NCI-H1417 (cell line): Measurements from ENCODE around the gene KCNB1.

ENCODE experiments used
- DNase-seq, 3 experiments: peaks; one replicate each; lab custom pipeline; 2025; lab: John Stamatoyannopoulos, UW

Gene KCNB1

DNA sequence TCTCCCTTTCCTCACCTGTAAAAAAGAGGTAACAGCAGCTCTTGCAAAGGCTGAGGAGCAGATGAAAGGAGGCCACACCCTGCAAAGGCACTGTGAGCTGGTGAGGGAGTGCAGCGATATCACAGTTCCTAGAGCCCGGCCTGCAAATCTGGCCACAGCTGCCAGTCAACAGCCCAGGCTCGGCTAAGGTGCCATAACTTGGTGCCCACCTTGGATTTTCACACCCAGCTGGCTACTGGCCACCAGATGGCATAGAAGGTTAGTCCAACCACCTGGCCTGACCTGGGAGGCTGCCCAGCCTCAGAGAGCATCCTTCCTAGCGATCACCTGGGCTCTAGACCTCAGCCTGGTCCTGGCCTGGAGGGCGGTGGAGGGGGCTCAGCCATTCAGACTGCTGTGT, 46.8 kb downstream of the KCNB1 start:
- DNase-seq: peak in 2 of 3 experiments; percentile 13 to 44

DNA sequence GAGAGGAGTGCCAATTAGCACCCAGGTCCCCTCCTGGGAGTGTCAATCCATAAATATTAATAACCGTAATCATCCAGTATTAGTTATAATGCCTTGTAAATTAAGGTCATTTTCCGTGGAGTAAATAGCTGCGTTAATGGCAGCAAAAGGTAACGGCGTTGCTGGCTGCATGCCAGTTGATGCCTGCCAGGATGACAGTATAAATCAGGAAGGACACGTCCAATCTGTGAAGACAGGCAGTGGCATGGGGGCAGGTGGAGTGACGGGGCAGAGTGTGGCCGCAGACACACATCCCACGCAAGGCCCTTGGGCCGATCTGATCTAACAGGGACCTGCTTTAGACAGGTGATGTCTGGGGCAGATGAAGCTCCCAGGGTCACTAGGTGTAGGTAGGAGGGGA, 49.1 kb downstream of the KCNB1 start:
- DNase-seq: peak in 2 of 3 experiments; percentile 89 to 99

DNA sequence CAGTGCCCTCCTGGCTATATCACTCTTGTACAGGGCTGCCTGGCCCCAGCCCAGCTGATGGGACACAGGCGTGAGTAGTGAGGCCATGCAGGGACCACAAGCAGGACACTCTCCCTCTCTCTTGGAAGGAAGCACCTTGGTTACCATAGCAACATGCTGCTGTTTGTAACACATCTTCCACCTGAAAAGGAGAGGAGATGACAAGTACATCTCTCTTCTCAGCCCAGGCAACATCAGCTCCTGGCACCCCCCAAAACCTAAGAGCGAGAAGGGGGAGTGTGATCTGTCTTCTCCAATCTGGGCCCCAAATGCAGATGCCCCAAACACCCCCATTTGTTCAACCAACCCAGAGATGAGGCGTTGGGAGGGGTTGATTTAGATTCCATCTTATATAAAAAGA, 49.9 kb downstream of the KCNB1 start:
- DNase-seq: peak in 2 of 3 experiments; percentile 39 to 74

DNA sequence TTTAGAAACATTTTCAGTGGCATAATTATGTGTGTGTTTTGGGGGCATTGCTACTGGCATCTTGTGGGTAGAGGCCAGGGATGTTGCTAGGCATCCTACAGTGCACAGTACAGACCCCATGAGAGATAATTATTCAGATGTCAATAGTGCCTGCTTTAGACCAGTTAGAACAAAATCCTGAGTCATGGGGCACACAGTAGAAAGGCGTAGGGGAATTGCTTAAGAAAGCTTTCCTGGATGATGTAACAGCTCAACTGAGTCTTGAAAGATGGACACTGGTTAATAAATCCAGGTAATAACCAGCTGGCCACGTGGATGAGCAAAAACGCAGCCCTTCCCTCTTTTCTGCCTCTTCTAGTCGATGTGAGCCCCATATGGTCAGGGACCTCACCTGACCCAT, 51.1 kb downstream of the KCNB1 start:
- DNase-seq: peak in 1 of 3 experiments; percentile 15

DNA sequence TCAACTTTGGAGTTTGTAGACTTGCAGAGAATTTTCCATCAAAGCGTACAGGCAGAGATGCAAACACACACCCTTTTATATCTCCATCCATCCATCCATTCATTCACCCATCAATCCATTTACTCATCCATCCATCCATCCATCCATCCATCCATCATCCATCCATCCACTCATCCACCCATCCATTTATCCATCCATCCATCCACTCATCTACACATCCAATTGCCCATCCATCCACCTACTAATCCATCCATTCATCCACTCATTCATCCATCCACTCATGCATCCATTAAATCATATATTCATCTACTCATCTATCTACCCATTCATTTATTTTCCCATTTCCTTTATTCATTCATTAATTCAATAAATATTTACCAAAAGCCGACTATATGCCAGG, 52.1 kb downstream of the KCNB1 start:
- DNase-seq: no peak

DNA sequence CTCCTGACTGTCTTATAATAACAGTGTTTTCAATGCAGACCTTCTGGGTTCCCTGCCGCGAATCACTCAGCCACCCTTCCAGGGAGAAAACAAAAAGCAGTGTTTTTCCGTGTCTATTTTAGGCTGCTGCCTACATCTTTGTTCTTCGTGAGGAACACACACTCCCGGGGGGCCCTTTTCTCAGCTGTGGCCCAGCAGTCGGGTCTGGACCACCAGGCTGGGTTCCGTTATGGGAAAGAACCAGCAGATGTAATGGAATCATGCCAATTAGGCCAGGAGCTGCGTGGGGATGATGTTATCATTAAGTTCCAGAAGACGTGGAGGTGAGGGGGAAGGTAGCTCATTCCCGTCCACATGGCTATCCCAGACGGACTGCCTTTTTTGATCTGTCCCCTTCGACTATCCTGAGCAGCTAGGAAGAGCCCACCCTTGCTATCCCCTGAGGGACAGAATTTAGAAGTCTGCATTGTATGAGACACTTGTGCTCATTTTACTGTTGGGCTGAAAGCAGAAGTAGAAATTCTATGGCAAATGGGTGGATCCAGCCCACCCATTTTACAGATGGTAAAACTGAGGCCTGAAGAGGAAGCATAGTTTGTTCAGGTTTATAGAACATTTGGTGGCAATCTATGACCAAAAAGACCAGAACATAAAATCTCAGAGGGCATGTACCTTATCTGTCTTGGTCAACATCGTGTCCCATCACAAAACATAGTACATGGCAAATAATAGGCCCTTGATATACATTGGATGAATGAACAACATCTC, 54.5 kb downstream of the KCNB1 start:
- DNase-seq: no peak

DNA sequence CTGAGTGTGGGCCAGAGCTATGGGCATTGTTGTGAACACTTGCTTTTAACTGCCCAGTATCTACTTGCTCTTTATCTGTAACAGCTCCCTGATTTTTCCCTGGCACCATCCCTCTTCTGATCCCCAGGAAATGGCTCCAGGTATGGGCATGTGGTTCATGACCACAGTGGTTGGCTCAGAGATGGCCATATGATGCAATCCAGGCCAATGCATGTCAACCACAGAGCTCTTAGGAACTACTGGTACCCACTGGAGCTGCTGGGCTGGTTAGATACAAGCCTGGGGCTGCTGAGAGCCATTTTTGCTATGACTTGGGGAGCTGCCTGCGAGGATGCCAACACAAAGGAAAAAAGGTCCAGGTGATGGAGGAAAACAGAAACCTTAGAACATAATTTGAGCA, 55.6 kb downstream of the KCNB1 start:
- no peak for DNase-seq

DNA sequence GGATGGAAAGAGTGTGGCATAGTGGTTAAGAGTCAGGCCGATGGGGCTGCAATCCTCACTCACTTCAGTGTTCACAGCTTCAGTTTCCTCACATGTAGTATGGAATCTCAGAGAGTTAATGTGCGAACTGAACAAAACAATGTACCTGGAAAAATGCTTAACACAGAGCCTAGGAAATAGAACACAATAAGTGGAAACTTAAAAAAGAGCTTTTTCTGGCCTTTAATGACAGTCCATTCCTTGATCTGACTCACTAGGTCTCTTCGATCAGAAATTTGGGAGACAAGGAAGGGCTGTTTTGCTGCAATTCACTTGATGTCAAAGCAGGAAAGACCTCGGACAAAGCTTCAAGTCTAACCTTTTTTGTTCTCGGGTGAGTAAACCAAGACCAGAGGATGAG, 56.1 kb downstream of the KCNB1 start:
- no peak for DNase-seq

DNA sequence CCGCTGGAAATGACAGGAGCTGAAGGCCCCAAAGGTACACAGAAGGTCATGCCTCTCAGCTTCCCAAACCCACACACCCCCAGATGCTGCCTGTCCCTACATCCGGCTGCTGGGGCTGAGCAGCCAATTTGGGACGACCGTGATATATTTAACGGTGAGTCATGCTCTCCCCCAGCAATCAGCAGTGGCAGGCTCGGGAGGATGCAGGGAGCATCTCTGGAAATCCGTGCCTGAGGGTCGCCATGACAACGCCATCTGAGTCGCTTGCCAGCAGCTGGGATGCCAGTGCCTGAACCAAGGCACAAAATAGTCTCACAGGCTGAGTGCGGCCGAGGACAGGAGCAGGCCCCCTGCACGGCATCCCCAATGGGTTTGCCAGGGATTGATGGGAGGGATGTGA, 57.9 kb downstream of the KCNB1 start:
- peak in 2 of 3 experiments; percentile 70 to 91 for DNase-seq

DNA sequence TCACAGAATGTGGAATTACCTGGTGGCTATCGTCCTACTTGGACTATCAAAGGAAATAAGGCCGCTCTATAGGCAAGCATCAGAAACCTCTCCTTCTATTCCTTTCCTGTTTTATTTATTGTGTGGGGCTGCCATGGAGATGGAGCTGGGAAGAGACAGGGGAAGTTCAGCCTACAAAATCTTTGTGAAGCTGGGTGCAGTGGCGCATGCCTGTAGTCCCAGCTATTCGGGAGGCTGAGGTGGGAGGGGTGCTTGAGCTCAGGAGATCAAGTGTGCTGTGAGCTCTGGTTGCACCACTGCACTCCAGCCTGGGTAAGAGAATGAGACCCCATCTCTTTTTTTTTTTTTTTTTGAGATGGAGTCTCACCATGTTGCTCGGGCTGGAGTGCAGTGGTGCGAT, 60.3 kb downstream of the KCNB1 start:
- no peak for DNase-seq

DNA sequence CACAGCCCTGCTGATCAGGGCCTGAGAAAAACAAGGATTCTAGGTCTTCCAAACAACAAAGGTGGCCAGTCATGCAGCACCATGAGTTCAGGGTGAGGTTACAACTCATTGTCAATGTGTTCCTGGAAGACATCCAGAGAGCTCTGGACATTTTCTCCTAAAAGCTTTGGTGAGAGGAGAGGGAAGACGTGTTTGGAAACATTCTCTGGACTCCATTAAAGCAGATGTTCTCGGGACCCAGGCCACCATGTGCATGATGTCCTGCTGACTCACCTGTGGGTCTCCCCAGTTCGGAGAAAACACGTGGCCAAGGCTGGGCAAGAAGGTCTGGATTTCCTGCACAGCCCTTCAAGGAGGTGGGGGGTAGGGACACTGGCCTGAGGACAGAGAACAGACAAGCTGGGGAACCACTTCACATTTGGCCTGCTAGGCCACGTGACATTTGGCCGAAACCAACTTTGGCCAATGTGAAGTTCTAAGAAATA, 61.6 kb downstream of the KCNB1 start:
- DNase-seq: no peak

DNA sequence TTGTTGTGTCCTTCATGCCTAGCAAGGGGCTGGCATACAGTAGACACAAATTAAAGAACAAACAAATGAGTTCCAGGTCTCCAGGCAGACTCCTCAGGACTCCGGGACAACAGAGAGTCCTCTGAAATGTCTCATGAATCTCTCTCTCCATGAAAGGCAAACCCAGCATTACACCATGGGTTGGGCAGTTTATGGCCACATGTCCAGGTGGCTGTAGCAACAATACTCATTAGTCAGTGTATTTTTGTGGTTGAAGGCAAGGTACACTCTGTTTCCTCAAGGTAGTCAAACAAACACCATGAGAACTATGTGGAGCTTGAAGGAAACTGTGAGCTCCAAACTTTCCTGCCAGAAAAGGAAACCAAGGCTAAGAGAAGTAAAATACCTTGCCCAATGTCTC, 62.2 kb downstream of the KCNB1 start:
- DNase-seq: no peak

DNA sequence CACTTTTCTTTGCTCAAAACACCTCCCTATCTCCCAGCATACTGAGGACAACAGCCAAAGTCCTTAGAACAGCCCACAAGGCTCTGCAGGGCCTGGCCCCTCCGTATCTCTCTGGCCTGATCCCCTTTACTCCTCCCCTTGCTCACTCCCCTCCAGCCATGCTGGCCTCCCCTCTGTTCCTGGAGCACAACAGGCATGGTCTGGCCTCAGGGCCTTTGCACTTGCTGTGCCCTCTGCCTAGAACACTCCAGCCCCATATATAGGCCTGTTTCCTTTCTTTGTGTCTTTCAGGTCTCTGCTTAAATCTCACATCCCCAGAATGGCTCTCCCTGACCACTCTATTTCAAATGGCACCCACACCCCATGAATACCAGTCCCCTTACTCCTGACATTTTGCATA, 62.7 kb downstream of the KCNB1 start:
- no peak for DNase-seq

DNA sequence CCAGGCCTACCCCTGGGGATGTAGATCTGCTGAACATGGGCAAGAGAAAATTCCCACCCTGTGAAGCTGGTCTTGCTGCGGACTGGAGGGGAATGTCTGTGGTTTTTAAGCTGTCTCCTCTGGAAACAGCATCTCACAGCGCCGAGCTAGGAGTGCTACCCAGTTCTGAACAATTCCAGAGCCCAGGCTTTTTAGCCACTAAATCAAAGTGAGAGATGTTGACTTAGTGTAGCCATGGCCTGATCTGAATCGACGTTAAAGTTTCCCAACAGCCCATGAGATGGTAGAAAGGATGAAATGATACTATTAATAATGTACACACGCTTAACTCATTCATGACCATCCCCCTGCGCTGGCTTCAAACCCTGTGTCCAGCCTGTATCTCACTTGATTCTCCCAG, 63.7 kb downstream of the KCNB1 start:
- no peak for DNase-seq

DNA sequence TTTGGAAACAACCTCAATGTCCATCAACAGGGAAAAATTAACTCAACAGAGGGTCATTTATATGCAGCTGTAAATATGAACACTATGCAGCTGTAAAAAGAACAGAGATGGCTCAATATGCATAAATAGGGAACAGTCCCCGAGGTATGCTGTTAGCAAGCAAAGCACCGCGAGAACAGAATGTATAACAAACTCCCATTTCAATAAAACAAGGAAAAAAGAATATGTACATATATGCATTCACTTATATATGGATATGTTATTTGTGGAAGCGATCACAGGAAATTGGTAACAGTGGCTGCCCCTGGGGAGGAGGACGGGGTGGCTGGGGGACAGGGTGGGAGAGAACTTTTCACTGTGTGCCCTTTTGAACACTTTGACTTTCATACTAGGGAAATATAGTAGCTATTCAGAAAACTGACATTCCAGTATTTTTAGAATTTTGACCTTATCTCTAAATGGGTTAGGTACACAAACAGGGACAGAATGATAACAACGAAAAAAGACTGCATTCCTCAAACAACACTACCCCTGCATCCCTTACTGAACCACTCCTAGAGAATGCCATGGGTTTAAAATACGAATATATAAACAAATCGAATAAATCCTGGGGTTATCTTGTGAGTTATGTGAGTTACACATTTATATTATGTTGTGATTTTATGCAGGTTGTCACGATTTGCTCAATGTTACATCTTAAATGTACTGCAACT, 64.5 kb downstream of the KCNB1 start:
- no peak for DNase-seq

DNA sequence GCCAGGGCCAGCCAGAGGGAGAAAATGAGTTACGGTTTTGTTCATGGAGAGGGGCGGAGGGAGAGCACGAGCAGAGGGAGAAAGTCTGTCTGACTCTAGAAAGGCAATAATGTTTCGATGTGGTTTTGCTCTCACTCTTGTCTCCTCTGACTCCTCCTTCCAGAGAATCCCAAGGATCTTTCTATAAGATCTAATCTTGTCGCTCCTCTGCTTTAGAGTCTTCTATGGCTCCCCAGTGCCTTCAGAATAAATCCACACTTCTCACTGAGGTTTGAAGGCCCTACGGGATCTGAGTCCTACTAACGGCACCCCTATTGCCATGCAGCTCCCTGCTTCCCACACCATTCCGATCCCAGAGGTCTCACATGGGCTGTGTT, 66.8 kb downstream of the KCNB1 start:
- no peak for DNase-seq

DNA sequence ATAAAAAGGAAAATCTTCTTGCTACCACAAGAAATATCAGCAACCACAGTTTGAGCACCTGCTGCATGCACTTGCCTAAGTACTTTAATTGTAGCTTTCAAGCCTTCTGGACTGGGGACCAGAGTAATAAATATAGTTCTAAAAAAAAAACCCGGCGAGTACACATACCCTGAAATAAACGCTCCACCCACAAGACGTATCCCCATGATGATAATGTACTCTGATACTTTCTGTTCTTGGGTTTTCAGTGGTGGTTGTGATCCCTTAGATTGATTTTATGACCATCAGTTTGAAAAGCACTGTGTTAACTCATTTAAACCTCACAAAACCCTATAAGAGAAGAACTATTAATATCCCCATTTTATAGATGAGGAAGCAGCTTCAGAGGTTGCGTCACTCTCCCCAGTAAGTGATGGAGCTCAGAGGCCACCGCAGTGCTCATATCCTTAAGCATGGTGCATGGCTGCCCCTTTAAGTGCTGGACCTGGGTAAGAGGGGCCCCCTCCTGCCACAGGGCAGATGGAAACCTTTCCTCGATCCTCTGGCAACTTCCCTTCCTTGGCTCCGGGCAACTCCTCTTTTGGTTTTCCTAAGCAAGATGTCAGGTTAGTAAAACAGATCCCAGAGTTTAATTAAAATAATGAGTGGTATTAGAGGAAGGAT, 67.3 kb downstream of the KCNB1 start:
- no peak for DNase-seq

DNA sequence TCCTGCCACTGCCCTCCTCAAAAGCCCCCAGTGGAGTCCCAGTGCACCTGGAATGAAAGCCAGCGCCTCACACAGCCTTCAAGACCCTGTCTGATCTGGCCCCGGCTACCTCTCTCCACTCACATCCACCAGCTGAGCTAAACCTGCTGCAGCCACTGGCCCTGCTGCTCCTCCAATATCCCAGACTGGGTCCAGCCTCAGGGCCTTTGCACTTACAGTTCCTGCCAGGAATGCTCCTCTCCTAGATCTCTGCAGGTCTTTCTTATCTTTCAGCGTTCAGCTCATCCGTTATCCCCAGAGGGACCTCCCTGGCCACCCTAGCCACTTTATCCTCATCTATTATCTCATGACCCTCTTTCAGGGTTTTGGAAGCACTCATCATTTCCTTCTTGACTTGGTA, 68.8 kb downstream of the KCNB1 start:
- no peak for DNase-seq

DNA sequence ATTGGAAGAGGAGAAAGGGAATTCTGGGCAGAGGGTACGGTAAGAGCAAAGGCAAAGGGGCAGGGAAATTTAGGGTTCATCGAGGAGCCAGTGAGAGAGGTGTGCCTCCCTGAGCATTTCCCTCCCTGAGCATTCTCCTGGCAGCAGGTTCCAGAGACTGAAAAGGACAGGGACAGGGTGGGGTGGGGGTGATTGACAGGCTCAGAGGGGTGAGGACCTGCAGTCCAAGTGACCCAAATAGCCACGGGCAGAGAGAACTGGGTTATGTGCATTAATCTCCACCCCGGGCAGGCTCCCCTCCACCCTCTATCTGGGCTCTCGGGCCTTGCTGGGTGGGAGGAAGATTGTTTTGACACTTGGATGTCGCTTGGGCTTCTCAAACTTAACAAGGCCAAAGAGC, 69.5 kb downstream of the KCNB1 start:
- DNase-seq: no peak

DNA sequence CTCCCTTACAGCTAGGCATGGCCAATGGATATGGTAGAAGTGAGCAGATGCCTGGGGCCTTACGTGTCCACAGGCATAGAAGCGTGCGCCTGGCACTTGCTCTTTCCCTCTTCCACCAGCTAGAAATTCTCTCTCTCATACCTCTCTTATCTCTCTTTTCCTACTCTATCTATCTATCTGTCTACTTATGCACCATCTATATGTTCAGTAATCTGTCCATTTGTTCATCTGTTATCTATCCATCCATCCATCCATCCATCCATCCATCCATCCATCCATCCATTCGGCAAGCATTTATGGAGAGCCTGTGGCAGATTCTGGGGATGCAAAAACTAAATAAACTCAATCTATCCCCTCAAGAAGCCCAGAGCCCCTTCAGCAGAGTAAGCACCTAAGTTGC, 70.2 kb downstream of the KCNB1 start:
- DNase-seq: no peak

DNA sequence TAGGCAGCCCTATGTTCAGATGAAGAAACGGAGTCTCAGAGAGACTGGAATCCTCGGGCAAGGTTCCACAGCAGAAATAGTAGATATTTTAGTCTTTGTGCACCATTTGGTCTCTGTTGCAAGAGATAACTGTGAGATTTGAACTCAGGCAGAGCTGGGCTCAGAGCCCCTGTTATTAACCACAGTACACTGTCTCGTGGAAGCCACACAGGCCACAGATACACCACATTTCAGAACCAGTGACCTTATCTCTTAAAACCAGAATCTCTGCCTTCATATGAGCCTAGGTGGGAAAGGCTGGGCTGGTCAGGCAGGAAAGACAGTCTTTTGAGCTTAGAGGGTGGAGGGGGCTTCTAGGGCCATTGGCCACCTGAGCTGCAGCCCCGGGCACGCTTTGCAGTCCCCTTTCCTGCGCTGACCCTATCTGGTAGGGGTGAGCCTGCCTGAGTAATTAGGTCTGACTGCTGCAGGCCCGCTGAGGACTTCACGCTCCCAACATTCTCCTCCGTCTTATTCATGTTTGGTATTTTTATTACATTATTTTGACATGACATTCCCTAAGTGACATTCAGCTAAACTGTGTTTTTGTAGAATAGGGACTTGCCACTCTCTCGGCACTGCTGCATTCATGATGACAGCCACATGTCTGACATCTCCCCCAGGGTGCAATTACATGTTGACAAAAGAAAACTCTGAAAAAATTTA, 71.1 kb downstream of the KCNB1 start:
- DNase-seq: no peak

DNA sequence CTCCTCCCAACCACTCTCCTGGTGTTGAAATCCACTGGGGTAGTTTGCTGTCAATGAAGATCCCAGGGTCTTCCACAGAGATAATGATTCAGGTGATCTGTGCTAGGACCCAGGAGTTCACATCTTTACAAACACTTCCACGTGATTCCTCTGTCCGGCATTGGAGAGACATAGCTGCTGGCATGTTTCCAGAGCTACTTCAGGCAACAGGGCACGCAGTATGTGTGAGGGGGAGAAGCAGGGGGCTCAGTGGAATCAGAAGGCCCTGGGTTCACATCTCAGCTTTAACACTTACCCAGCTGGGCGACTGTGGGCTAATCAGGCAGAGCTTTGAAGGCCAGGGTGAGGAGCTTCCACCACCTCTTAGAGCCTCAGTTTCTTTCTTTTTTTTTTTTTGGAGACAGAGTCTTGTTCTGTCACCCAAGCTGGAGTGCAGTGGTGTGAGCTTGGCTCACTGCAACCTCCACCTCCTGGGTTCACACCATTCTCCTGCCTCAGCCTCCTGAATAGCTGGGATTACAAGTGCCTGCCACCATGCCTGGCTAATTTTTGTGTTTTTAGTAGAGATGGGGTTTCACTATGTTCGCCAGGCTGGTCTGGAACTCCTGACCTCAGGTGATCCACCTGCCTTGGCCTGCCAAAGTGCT, 72.4 kb downstream of the KCNB1 start:
- peak in 1 of 3 experiments; percentile 33 for DNase-seq
